ENCODE measurements around the gene RAB40C. TPM values are rescaled to one million over a fixed set of nuclear protein-coding genes. Genes with fewer than 3 reads are reported as not detected.

Gene RAB40C
- total and polyA plus RNA-seq, 9 of the 15 experiments (the other 6 are each of a cell fraction or from before 2014, with no cell fraction given) = 0.17 to 23.4 (median 8.7) TPM

- TF ChIP-seq ZNF3 (CRISPR knock-in tag; IDR thresholded peaks at IDR 0.05) (no peak), ZNF551 (CRISPR knock-in tag; IDR thresholded peaks at IDR 0.05) (no peak), POLR2A (conservative IDR thresholded peaks at IDR 0.05) (no peak; the same call in 1 of the 2 replicates), ZNF41 (CRISPR knock-in tag; conservative IDR thresholded peaks at IDR 0.05) (no peak), STAT5A (IDR thresholded peaks at IDR 0.05; ENCODE audit: borderline replicate concordance, low read length) (0 out of 2 replicates have a peak, but pooled peaks have one; percentile 10), GATA2 (CRISPR knock-in tag; IDR thresholded peaks at IDR 0.05) (peak; percentile 80), U2AF2 (optimal IDR thresholded peaks at IDR 0.05; ENCODE audit: low read depth, low read length) (no peak), HSF4 (CRISPR knock-in tag; IDR thresholded peaks at IDR 0.05; ENCODE audit: borderline replicate concordance) (no peak), ZNF589 (CRISPR knock-in tag; IDR thresholded peaks at IDR 0.05; ENCODE audit: low read depth) (no peak), RBM17 (IDR thresholded peaks at IDR 0.05; ENCODE audit: borderline replicate concordance, low read depth, low read length) (no peak), CREB3L1 (IDR thresholded peaks at IDR 0.05; ENCODE audit: borderline replicate concordance, low read depth) (no peak; the same call in 1 of the 2 replicates), E2F5 (CRISPR knock-in tag; IDR thresholded peaks at IDR 0.05) (0 out of 2 replicates have a peak, but pooled peaks have one; percentile 46), PCBP1 (IDR thresholded peaks at IDR 0.05; ENCODE audit: low read depth, low read length, poor library complexity, severe bottlenecking) (no peak), HMGXB4 (CRISPR knock-in tag; IDR thresholded peaks at IDR 0.05) (no peak), AFF4 (CRISPR knock-in tag; IDR thresholded peaks at IDR 0.05) (peak; percentile 53; the same call in 1 of the 2 replicates), PTTG1 (tag; IDR thresholded peaks at IDR 0.05; ENCODE audit: low read depth) (no peak), IRF9 (tag; IDR thresholded peaks at IDR 0.05) (no peak), NFE2L1 (tag; IDR thresholded peaks at IDR 0.05; ENCODE audit: borderline replicate concordance, low read depth) (no peak)
These were observed 10.9 kb upstream of the RAB40C start (continued) for GRCh38 chr16:578870-579405.
